Measurements from ENCODE around the gene MMEL1.

Gene MMEL1

DNA sequence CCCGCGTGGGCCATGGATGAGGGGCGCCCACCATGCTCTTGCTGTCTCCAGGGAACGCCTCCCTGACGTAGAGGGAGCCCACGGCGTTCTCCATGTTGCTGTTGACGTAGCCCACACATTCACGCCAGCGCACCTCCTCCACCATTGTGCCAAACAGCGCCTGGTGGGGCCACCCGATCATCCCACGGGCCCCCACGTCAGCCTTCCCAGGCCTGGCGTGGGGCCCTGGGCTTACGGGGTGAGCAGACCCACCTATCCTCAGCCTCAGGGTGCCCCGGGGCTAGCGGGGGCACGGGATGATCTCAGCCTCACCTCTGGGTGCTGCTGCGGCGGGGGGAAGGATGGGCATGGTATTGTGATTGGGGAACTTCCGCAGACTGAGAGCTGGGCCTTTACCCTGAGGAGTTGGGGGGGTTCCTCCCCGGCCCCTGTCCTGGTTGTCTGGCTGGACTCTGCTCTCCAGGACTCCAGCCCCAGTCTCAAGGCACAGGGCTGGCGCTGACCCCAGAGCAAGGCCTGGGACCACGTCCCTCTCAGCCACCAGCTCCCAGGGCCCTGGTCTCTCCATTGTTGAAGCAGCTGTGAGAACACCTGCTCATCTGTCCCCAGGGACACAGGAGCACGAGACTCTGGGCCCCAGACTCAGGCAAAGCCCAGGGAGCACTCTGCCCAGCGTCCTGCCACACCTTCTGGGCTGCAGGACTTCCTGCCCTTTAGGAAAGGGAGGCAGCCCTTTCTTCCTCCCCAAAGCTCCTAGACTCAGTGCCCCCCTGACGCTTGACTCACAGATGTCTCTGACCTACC lies 36.1 kb downstream of the MMEL1 start:
- H2BK15ac ChIP-seq (ENCODE audit: low read depth, poor library complexity, severe bottlenecking) = no peak overlapping the region
- no peak overlapping the region for H2BK5ac ChIP-seq (ENCODE audit: low read depth, low read length, poor library complexity, severe bottlenecking)
- no peak overlapping the region for H3K4me3 ChIP-seq (ENCODE audit: insufficient read depth in 1 of 2, low read depth in 1 of 2, low read length in 2 of 2)
- no peaks in the 10 kb centered on the region for H3K79me1 ChIP-seq (replicated peaks; ENCODE audit: low read length, poor library complexity, severe bottlenecking)
- no peak overlapping the region for H3K23ac ChIP-seq (ENCODE audit: low read length in 2 of 2)
- peaks cover 3% of the 10 kb centered on the region for H3K4me1 ChIP-seq (ENCODE audit: control insufficient read depth, insufficient read depth, low read depth, low read length)
- peaks cover 3% of the 10 kb centered on the region for H3K9me3 ChIP-seq (ENCODE audit: control insufficient read depth, low read length)
- no peak overlapping the region for H3K4me2 ChIP-seq (ENCODE audit: low read length, poor library complexity, severe bottlenecking)
- DNase-seq = no peak
- no peak overlapping the region for H2BK12ac ChIP-seq (ENCODE audit: low read length in 2 of 2)
- H3K27me3 ChIP-seq (ENCODE audit: control insufficient read depth in 1 of 2, insufficient read depth in 1 of 2, low read length in 2 of 2) = peaks cover 5 to 32% of the 10 kb centered on the region in 2 experiments
- no peak overlapping the region for H4K8ac ChIP-seq (ENCODE audit: low read length)
- no peak overlapping the region for H3K27ac ChIP-seq (ENCODE audit: low read length, poor library complexity, severe bottlenecking)
- H3K9ac ChIP-seq (ENCODE audit: low read length) = no peak overlapping the region
- no peak overlapping the region for H2AK5ac ChIP-seq (ENCODE audit: low read length, severe bottlenecking)
- H2AFZ ChIP-seq (ENCODE audit: low read depth, low read length) = no peak overlapping the region
- WGBS = 85% methylated on average over 28 of the region's 28 CpGs
- no peak overlapping the region for H4K91ac ChIP-seq (ENCODE audit: low read length)
- no peaks in the 10 kb centered on the region for H3K36me3 ChIP-seq (ENCODE audit: control insufficient read depth in 1 of 2, insufficient read depth in 2 of 2, low read depth in 1 of 2, low read length in 2 of 2)
- H3K14ac ChIP-seq (ENCODE audit: low read length in 2 of 2) = no peak overlapping the region
- H3K18ac ChIP-seq (ENCODE audit: low read depth in 1 of 2, low read length in 2 of 2) = no peak overlapping the region
- no peak overlapping the region for H2BK120ac ChIP-seq (ENCODE audit: low read depth, low read length)
- no peak overlapping the region for H3K4ac ChIP-seq (ENCODE audit: low read depth in 1 of 2, low read length in 2 of 2)

DNA sequence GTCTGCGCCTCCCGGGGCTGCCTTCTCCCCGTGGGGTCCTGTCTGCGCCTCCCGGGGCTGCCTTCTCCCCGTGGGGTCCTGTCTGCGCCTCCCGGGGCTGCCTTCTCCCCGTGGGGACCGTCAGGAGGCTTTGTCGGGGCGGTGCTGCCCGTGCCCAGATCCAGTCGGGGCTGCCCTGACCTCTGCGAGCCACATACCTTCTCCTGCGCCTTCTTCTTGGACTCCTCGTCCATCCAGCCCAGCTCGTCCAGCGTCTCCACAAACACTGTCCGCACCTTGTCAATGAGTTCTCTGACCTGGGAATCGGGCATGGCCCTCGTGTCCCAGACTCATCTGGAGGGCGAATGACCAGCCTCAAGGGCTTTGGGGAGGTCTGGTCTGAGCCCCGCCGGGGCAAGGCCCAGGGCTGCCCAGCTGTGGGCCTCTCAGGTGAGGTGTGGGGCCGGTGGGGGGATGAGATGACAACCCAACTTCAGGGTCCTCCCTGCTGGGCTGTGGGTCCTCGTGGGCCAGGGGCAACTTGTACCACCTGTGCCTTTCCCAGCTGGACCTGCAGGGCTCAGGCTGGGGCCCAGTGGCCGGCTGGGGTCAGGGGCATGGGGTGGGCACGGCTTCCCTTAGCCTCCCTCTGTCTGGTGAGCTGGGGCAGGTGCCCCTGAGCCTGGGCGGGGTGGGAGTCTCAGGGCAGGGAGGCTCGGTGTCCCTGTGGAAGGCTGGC lies 36.8 kb downstream of the MMEL1 start:
- H3K27ac ChIP-seq (ENCODE audit: low read length, poor library complexity, severe bottlenecking) = no peak overlapping the region
- 85% methylated on average over 31 of the region's 31 CpGs for WGBS
- H4K91ac ChIP-seq (ENCODE audit: low read length) = no peak overlapping the region
- no peak overlapping the region for H2BK12ac ChIP-seq (ENCODE audit: low read length in 2 of 2)
- H3K9me3 ChIP-seq (ENCODE audit: control insufficient read depth, low read length) = peaks cover 3% of the 10 kb centered on the region
- H3K9ac ChIP-seq (ENCODE audit: low read length) = no peak overlapping the region
- no peak overlapping the region for H3K4me3 ChIP-seq (ENCODE audit: insufficient read depth in 1 of 2, low read depth in 1 of 2, low read length in 2 of 2)
- H2AFZ ChIP-seq (ENCODE audit: low read depth, low read length) = no peak overlapping the region
- H2AK5ac ChIP-seq (ENCODE audit: low read length, severe bottlenecking) = no peak overlapping the region
- H3K4ac ChIP-seq (ENCODE audit: low read depth in 1 of 2, low read length in 2 of 2) = no peak overlapping the region
- H3K14ac ChIP-seq (ENCODE audit: low read length in 2 of 2) = no peak overlapping the region
- H2BK5ac ChIP-seq (ENCODE audit: low read depth, low read length, poor library complexity, severe bottlenecking) = no peak overlapping the region
- no peak overlapping the region for H4K8ac ChIP-seq (ENCODE audit: low read length)
- peaks cover 3% of the 10 kb centered on the region for H3K4me1 ChIP-seq (ENCODE audit: control insufficient read depth, insufficient read depth, low read depth, low read length)
- H3K18ac ChIP-seq (ENCODE audit: low read depth in 1 of 2, low read length in 2 of 2) = no peak overlapping the region
- peaks cover 3 to 24% of the 10 kb centered on the region in 2 experiments for H3K27me3 ChIP-seq (ENCODE audit: control insufficient read depth in 1 of 2, insufficient read depth in 1 of 2, low read length in 2 of 2)
- H3K36me3 ChIP-seq (ENCODE audit: control insufficient read depth in 1 of 2, insufficient read depth in 2 of 2, low read depth in 1 of 2, low read length in 2 of 2) = no peaks in the 10 kb centered on the region
- H3K23ac ChIP-seq (ENCODE audit: low read length in 2 of 2) = no peak overlapping the region
- no peak for DNase-seq
- H2BK120ac ChIP-seq (ENCODE audit: low read depth, low read length) = no peak overlapping the region
- no peaks in the 10 kb centered on the region for H3K79me1 ChIP-seq (replicated peaks; ENCODE audit: low read length, poor library complexity, severe bottlenecking)
- H2BK15ac ChIP-seq (ENCODE audit: low read depth, poor library complexity, severe bottlenecking) = no peak overlapping the region
- H3K4me2 ChIP-seq (ENCODE audit: low read length, poor library complexity, severe bottlenecking) = no peak overlapping the region

GRCh38 chr1:2595261-2595811 lies 37.5 kb downstream of the MMEL1 start:
- H3K4me1 ChIP-seq (ENCODE audit: control insufficient read depth, insufficient read depth, low read depth, low read length) = peaks cover 3% of the 10 kb centered on the region
- H2AFZ ChIP-seq (ENCODE audit: low read depth, low read length) = no peak overlapping the region
- no peak overlapping the region for H4K91ac ChIP-seq (ENCODE audit: low read length)
- H3K9ac ChIP-seq (ENCODE audit: low read length) = no peak overlapping the region
- H2BK15ac ChIP-seq (ENCODE audit: low read depth, poor library complexity, severe bottlenecking) = no peak overlapping the region
- no peak overlapping the region for H4K8ac ChIP-seq (ENCODE audit: low read length)
- H3K14ac ChIP-seq (ENCODE audit: low read length in 2 of 2) = no peak overlapping the region
- no peak overlapping the region for H2BK5ac ChIP-seq (ENCODE audit: low read depth, low read length, poor library complexity, severe bottlenecking)
- no peak overlapping the region for H3K18ac ChIP-seq (ENCODE audit: low read depth in 1 of 2, low read length in 2 of 2)
- peaks cover 3 to 22% of the 10 kb centered on the region in 2 experiments for H3K27me3 ChIP-seq (ENCODE audit: control insufficient read depth in 1 of 2, insufficient read depth in 1 of 2, low read length in 2 of 2)
- no peak overlapping the region for H2BK120ac ChIP-seq (ENCODE audit: low read depth, low read length)
- H3K27ac ChIP-seq (ENCODE audit: low read length, poor library complexity, severe bottlenecking) = no peak overlapping the region
- WGBS = 90% methylated on average over 19 of the region's 19 CpGs
- H2AK5ac ChIP-seq (ENCODE audit: low read length, severe bottlenecking) = no peak overlapping the region
- H2BK12ac ChIP-seq (ENCODE audit: low read length in 2 of 2) = no peak overlapping the region
- H3K9me3 ChIP-seq (ENCODE audit: control insufficient read depth, low read length) = peaks cover 3% of the 10 kb centered on the region
- no peaks in the 10 kb centered on the region for H3K79me1 ChIP-seq (replicated peaks; ENCODE audit: low read length, poor library complexity, severe bottlenecking)
- DNase-seq = no peak
- H3K23ac ChIP-seq (ENCODE audit: low read length in 2 of 2) = no peak overlapping the region
- no peak overlapping the region for H3K4me2 ChIP-seq (ENCODE audit: low read length, poor library complexity, severe bottlenecking)
- peaks cover 0 to 6% of the 10 kb centered on the region in 2 experiments for H3K36me3 ChIP-seq (ENCODE audit: control insufficient read depth in 1 of 2, insufficient read depth in 2 of 2, low read depth in 1 of 2, low read length in 2 of 2)
- H3K4ac ChIP-seq (ENCODE audit: low read depth in 1 of 2, low read length in 2 of 2) = no peak overlapping the region
- H3K4me3 ChIP-seq (ENCODE audit: insufficient read depth in 1 of 2, low read depth in 1 of 2, low read length in 2 of 2) = no peak overlapping the region

- Histone ChIP-seq H3K4me1 (ENCODE audit: control insufficient read depth, insufficient read depth, low read depth, low read length) (peaks cover 3% of the 10 kb centered on the region), H3K4ac (ENCODE audit: low read depth in 1 of 2, low read length in 2 of 2) (no peak overlapping the region), H2AFZ (ENCODE audit: low read depth, low read length) (no peak overlapping the region), H3K27me3 (ENCODE audit: control insufficient read depth in 1 of 2, insufficient read depth in 1 of 2, low read length in 2 of 2) (peaks cover 3 to 20% of the 10 kb centered on the region in 2 experiments), H3K4me2 (ENCODE audit: low read length, poor library complexity, severe bottlenecking) (no peak overlapping the region), H2AK5ac (ENCODE audit: low read length, severe bottlenecking) (no peak overlapping the region), H2BK12ac (ENCODE audit: low read length in 2 of 2) (no peak overlapping the region), H2BK15ac (ENCODE audit: low read depth, poor library complexity, severe bottlenecking) (no peak overlapping the region), H4K91ac (ENCODE audit: low read length) (no peak overlapping the region), H2BK5ac (ENCODE audit: low read depth, low read length, poor library complexity, severe bottlenecking) (no peak overlapping the region), H3K18ac (ENCODE audit: low read depth in 1 of 2, low read length in 2 of 2) (no peak overlapping the region), H3K9ac (ENCODE audit: low read length) (no peak overlapping the region), H3K9me3 (ENCODE audit: control insufficient read depth, low read length) (peaks cover 3% of the 10 kb centered on the region), H3K4me3 (ENCODE audit: insufficient read depth in 1 of 2, low read depth in 1 of 2, low read length in 2 of 2) (no peak overlapping the region), H3K14ac (ENCODE audit: low read length in 2 of 2) (no peak overlapping the region), H3K36me3 (ENCODE audit: control insufficient read depth in 1 of 2, insufficient read depth in 2 of 2, low read depth in 1 of 2, low read length in 2 of 2) (peaks cover 0 to 12% of the 10 kb centered on the region in 2 experiments), H3K23ac (ENCODE audit: low read length in 2 of 2) (no peak overlapping the region), H2BK120ac (ENCODE audit: low read depth, low read length) (no peak overlapping the region), H3K27ac (ENCODE audit: low read length, poor library complexity, severe bottlenecking) (no peak overlapping the region), H3K79me1 (replicated peaks; ENCODE audit: low read length, poor library complexity, severe bottlenecking) (no peaks in the 10 kb centered on the region), H4K8ac (ENCODE audit: low read length) (no peak overlapping the region)
- DNase-seq = no peak
- WGBS = 82% methylated on average over 17 of the region's 17 CpGs
Measured at GRCh38 chr1:2594641-2595131, 38.1 kb downstream of the MMEL1 start.
